Kidney epithelial cell (primary cell): Measurements from ENCODE around the gene ZBTB5. TPM values are rescaled to one million over a fixed set of nuclear protein-coding genes. Genes with fewer than 3 reads are reported as not detected.

Source experiments
- DNase-seq: peaks from one replicate; pipeline ENCODE4 v3.0.0-alpha.2; 2010; ENCODE audit warnings: low read depth
- H3K27me3 ChIP-seq: 2 replicates; pipeline ENCODE4 v1.6.0; 2011; ENCODE audit warnings: low read length; ENCODE audit not compliant: control insufficient read depth, insufficient read depth
- H3K36me3 ChIP-seq: 2 replicates; pipeline ENCODE4 v1.5.1; 2011; ENCODE audit warnings: low read length; ENCODE audit not compliant: control insufficient read depth, insufficient read depth
- H3K4me3 ChIP-seq: 2 replicates; pipeline ENCODE4 v1.5.1; 2011; ENCODE audit warnings: low read depth, mild to moderate bottlenecking, control low read depth, low read length
- total RNA-seq: library from RNA; depleted of rRNA; stranded (reverse); fragments of >200 nt; gene quantifications from 2 replicates; pipeline ENCODE4 v1.2.3, GENCODE V29; 2015
- TF ChIP-seq, protein P1 (sequence below): IDR thresholded peaks from 2 replicates; pipeline ENCODE4 v1.5.1; 2011; ENCODE audit warnings: mild to moderate bottlenecking, moderate library complexity, low read length, control low read depth, inconsistent platforms; ENCODE audit not compliant: insufficient read depth, poor library complexity, severe bottlenecking

The ZBTB5 gene
- total RNA-seq, 1 donor from 2014 or later: 14.1 TPM

DNA sequence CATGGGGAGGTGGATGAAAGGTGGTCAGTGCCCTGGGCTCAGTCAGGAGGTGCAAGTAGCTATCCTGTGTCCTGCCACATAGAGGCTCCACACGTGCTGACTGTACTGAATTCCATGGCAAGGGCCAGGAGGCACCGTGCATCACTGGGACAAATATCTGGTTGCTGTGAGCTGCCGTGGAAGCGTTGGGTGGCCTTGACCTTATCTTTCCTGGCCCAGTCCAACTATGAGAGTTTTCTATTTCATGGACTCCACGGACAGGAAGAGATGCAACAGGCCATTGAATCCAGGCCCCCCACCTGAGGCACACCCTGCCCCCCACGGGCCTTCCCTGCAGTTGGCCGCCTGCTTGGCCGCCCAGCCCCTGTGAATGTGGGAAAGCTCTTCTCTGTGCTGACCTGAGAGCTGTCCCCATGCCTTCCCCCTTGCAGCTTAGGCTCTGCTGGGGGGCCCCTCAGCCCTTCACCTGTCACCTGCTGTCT lies 41.0 kb downstream of the ZBTB5 start:
- DNase-seq: no peak
- Histone ChIP-seq H3K36me3 (peaks cover 2% of the 10 kb centered on the region), H3K4me3 (no peak overlapping the region), H3K27me3 (no peaks in the 10 kb centered on the region)
- TF ChIP-seq, protein P1, sequence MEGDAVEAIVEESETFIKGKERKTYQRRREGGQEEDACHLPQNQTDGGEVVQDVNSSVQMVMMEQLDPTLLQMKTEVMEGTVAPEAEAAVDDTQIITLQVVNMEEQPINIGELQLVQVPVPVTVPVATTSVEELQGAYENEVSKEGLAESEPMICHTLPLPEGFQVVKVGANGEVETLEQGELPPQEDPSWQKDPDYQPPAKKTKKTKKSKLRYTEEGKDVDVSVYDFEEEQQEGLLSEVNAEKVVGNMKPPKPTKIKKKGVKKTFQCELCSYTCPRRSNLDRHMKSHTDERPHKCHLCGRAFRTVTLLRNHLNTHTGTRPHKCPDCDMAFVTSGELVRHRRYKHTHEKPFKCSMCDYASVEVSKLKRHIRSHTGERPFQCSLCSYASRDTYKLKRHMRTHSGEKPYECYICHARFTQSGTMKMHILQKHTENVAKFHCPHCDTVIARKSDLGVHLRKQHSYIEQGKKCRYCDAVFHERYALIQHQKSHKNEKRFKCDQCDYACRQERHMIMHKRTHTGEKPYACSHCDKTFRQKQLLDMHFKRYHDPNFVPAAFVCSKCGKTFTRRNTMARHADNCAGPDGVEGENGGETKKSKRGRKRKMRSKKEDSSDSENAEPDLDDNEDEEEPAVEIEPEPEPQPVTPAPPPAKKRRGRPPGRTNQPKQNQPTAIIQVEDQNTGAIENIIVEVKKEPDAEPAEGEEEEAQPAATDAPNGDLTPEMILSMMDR: no peak

DNA sequence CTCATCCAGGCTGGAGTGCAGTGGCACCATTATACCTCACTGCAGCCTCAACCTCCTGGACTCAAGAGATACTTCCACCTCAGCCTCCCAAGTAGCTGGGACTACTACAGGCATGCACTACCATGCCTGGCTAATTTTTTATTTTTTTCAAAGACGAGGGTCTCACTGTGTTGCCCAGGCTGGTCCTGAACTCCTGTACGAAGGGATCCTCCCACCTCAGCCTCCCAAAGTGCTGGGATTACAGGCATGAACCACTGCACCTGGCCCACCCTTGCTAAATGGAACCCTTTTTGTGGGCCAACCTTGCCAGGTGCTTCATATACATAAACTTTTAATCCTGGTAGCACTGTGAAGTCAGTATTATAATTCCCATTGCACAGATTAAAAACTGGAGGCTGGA lies 41.7 kb downstream of the ZBTB5 start:
- no peaks in the 10 kb centered on the region for H3K27me3 ChIP-seq

GRCh38 chr9:37422289-37423104 lies 42.8 kb downstream of the ZBTB5 start, which contains the start of gene GRHPR:
GRHPR (plus strand) TSS chr9:37422696; CDS start chr9:37422751, 55 bp downstream.
- DNase-seq: no peak

More for the DNA sequence above, 41.7 kb downstream of the ZBTB5 start:
- DNase-seq: no peak
- Histone ChIP-seq H3K4me3 (peak overlapping the region; percentile 74), H3K36me3 (peaks cover 2% of the 10 kb centered on the region)
- TF ChIP-seq, protein P1: no peak

GRCh38 chr9:37421914-37422288 lies 43.3 kb downstream of the ZBTB5 start:
- TF ChIP-seq, protein P1: no peak
- no peak for DNase-seq
- Histone ChIP-seq H3K4me3 (peak overlapping the region; percentile 74), H3K27me3 (no peaks in the 10 kb centered on the region), H3K36me3 (no peaks in the 10 kb centered on the region)

More at GRCh38 chr9:37422289-37423104, 42.8 kb downstream of the ZBTB5 start, which contains the start of gene GRHPR:
- Histone ChIP-seq H3K36me3 (no peaks in the 10 kb centered on the region), H3K27me3 (no peaks in the 10 kb centered on the region), H3K4me3 (peak within 1 kb of the TSS; percentile 74)
- TF ChIP-seq, protein P1: no peak

DNA sequence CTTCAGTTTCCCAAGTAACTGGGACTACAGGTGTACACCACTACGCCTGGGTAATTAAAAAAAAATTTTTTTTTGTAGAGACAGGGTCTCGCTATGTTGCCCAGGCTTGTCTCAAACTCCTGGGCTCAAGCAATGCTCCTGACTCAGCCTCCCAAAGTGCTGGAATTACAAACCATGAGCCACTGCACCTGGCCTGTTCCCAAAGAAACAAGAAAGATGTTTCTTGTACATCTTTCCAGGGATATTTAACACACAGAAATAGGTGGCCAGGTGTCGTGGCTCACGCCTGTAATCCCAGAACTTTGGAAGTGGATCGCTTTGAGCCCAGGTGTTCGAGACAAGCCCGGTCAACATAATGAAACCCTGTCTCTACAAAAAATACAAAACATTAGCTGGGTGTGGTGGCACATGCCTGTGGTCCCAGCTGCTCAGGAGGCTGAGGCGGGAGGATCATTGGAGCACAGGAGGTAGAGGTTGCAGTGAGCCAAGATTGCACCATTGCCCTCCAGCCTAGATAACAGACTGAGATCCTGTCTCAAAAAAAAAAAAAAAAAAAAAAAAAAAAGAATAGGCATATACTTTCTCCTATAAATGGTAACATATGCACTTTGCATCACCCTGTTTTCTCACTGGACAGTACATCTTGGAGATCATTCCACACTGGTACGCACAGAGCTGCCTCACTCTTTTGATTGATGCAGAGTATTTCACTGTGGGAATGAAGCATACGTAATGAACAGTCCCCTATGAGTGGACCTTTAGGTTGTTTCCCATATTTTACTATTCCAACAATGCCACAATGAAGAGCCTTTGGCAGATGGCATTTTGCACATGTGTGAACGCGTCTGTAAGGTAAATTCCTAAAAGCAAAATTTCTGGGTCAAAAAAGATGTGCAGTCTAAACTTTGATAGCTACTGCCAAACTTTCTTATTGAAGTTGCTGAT lies 44.7 kb downstream of the ZBTB5 start:
- no peaks in the 10 kb centered on the region for H3K36me3 ChIP-seq
- DNase-seq: no peak
- no peak overlapping the region for H3K4me3 ChIP-seq
- H3K27me3 ChIP-seq: no peaks in the 10 kb centered on the region
- TF ChIP-seq, protein P1: no peak
